Endodermal cell (in vitro differentiated cells): ENCODE measurements around the gene COL1A1. TPM values are rescaled to one million over a fixed set of nuclear protein-coding genes. Genes with fewer than 3 reads are reported as not detected.

Experiments
- DNase-seq: peaks from one replicate; pipeline ENCODE4 v3.0.0-alpha.2; 2017
- H3K27ac ChIP-seq: 2 replicates; pipeline ENCODE4 v1.5.1; 2013; ENCODE audit warnings: mild to moderate bottlenecking, low read depth, low read length, moderate library complexity
- H3K27me3 ChIP-seq: 2 replicates; pipeline ENCODE4 v1.6.1; 2013; ENCODE audit warnings: mild to moderate bottlenecking, low read length, moderate library complexity; ENCODE audit not compliant: insufficient read depth, control insufficient read depth, poor library complexity, severe bottlenecking
- H3K36me3 ChIP-seq: 2 replicates; pipeline ENCODE4 v1.7.0; 2013; ENCODE audit warnings: mild to moderate bottlenecking, low read length, moderate library complexity; ENCODE audit not compliant: control insufficient read depth, insufficient read depth
- H3K4me1 ChIP-seq: one replicate; pipeline ENCODE4 v1.7.0; 2013; ENCODE audit warnings: low read length; ENCODE audit not compliant: control insufficient read depth, insufficient read depth
- H3K4me3 ChIP-seq: 2 replicates; pipeline ENCODE4 v1.5.1; 2013; ENCODE audit warnings: mild to moderate bottlenecking, low read length, moderate library complexity
- H3K9ac ChIP-seq: 2 replicates; pipeline ENCODE4 v1.6.1; 2013; ENCODE audit warnings: mild to moderate bottlenecking, low read length, moderate library complexity; ENCODE audit not compliant: poor library complexity, severe bottlenecking; ENCODE audit errors: extremely low read depth
- H3K9me3 ChIP-seq: 2 replicates; pipeline ENCODE4 v1.6.1; 2013; ENCODE audit warnings: mild to moderate bottlenecking, low read length, moderate library complexity; ENCODE audit not compliant: control insufficient read depth
- H3K27ac Mint-ChIP-seq: 2 replicates; pipeline ENCODE4 v1.8.0; 2020; ENCODE audit warnings: mixed read lengths
- H3K27me3 Mint-ChIP-seq: 2 replicates; pipeline ENCODE4 v1.8.0; 2021; ENCODE audit warnings: mild to moderate bottlenecking, mixed read lengths; ENCODE audit not compliant: insufficient read depth
- H3K36me3 Mint-ChIP-seq: 2 replicates; pipeline ENCODE4 v1.8.0; 2020; ENCODE audit warnings: low read depth, mixed read lengths
- H3K4me1 Mint-ChIP-seq: 2 replicates; pipeline ENCODE4 v1.8.0; 2020; ENCODE audit warnings: mixed read lengths
- H3K4me3 Mint-ChIP-seq: 2 replicates; pipeline ENCODE4 v1.8.0; 2020; ENCODE audit warnings: mild to moderate bottlenecking, moderate library complexity, mixed read lengths
- H3K9me3 Mint-ChIP-seq: 2 replicates; pipeline ENCODE4 v1.8.0; 2020; ENCODE audit warnings: mild to moderate bottlenecking, mixed read lengths
- WGBS, 2 experiments: methylation state at CpG; one replicate each; pipeline versions ENCODE4 v1.1.5 to v1.1.7; 2013; ENCODE audit warnings: missing lambda C conversion rate in 2 of 2, mixed read lengths in 1 of 2; ENCODE audit not compliant: insufficient coverage in 1 of 2, insufficient read length in 1 of 2; 5-methylcytosine and 5-hydroxymethylcytosine counted together
- total RNA-seq, 2 donors: library from RNA; stranded (reverse); fragmentation: NEBNext Ultra II Directional in 1 of 2; extraction: Animal tissue kit (Norgen Biotek cat#: 25700) in 1 of 2; gene quantifications; 2 replicates in 1 of 2; 3 replicates in 1 of 2; pipeline ENCODE4 v1.2.1, GENCODE V29; 2021
- TF ChIP-seq, protein P1 (sequence below): fragments of 200-600 bp; sonication (generic); conservative IDR thresholded peaks from 2 replicates; pipeline ENCODE4 v1.5.0; 2021; ENCODE audit warnings: antibody characterized with exemption, mild to moderate bottlenecking

COL1A1 gene
- total RNA-seq, 2 donors from 2014 or later, result 62.2 to 85.6 TPM

GRCh38 chr17:50209472-50210239 lies 8.2 kb upstream of the COL1A1 start:
- H3K4me3 Mint-ChIP-seq, result peak overlapping the region; percentile 30
- no peak overlapping the region for H3K4me3 ChIP-seq
- DNase-seq, result peak; percentile 97

GRCh38 chr17:50209133-50209471 lies 7.7 kb upstream of the COL1A1 start:
- Mint-ChIP-seq H3K36me3 (no peaks in the 10 kb centered on the region), H3K27ac (peak overlapping the region; percentile 77), H3K4me3 (no peak overlapping the region), H3K27me3 (peaks cover 31% of the 10 kb centered on the region), H3K4me1 (peaks cover 66% of the 10 kb centered on the region), H3K9me3 (no peaks in the 10 kb centered on the region)
- H3K9me3 ChIP-seq, result no peaks in the 10 kb centered on the region
- 92 to 100% methylated on average over 1 to 6 of the region's 6 CpGs for WGBS, 2 experiments
- H3K9ac ChIP-seq, result no peak overlapping the region
- H3K27me3 ChIP-seq, result no peaks in the 10 kb centered on the region
- H3K4me3 ChIP-seq, result no peak overlapping the region
- H3K36me3 ChIP-seq, result no peaks in the 10 kb centered on the region
- H3K4me1 ChIP-seq, result peaks cover 24% of the 10 kb centered on the region
- TF ChIP-seq, protein P1, sequence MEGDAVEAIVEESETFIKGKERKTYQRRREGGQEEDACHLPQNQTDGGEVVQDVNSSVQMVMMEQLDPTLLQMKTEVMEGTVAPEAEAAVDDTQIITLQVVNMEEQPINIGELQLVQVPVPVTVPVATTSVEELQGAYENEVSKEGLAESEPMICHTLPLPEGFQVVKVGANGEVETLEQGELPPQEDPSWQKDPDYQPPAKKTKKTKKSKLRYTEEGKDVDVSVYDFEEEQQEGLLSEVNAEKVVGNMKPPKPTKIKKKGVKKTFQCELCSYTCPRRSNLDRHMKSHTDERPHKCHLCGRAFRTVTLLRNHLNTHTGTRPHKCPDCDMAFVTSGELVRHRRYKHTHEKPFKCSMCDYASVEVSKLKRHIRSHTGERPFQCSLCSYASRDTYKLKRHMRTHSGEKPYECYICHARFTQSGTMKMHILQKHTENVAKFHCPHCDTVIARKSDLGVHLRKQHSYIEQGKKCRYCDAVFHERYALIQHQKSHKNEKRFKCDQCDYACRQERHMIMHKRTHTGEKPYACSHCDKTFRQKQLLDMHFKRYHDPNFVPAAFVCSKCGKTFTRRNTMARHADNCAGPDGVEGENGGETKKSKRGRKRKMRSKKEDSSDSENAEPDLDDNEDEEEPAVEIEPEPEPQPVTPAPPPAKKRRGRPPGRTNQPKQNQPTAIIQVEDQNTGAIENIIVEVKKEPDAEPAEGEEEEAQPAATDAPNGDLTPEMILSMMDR, result no peak
- H3K27ac ChIP-seq, result no peak overlapping the region
- no peak for DNase-seq

More at GRCh38 chr17:50209472-50210239, 8.2 kb upstream of the COL1A1 start:
- H3K36me3 Mint-ChIP-seq, result no peaks in the 10 kb centered on the region
- Histone ChIP-seq H3K4me1 (peaks cover 24% of the 10 kb centered on the region), H3K36me3 (no peaks in the 10 kb centered on the region), H3K27me3 (no peaks in the 10 kb centered on the region), H3K27ac (peak overlapping the region; percentile 78), H3K9me3 (no peaks in the 10 kb centered on the region), H3K9ac (peak overlapping the region; percentile 34)
- peaks cover 26% of the 10 kb centered on the region for H3K27me3 Mint-ChIP-seq
- H3K9me3 Mint-ChIP-seq, result no peaks in the 10 kb centered on the region
- WGBS, 2 experiments, result 60 to 67% methylated on average over 6 to 16 of the region's 16 CpGs
- TF ChIP-seq, protein P1, result no peak
- peak overlapping the region; percentile 89 for H3K27ac Mint-ChIP-seq
- peaks cover 69% of the 10 kb centered on the region for H3K4me1 Mint-ChIP-seq

DNA sequence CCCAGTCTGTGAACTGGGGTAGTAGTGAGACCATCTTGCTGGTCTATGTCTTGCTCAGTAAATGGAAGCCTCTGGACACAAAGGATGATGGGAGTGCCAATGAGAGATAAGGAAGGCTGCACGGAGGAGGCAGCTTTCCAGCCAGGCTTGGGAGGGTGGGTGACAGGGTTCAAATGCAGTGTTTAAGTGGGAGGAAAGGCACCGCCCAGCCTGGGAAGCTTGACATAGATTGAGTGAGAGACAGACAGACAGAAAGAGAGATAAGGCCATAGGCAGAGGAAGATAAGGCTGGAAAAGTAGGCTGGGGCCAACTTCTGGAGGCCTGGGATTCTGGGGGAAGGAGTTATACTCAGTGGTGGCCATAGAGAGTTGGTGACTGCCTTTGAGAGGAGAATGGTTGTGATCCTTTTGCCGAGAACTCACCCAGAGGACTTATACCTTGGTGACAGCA lies 7.2 kb upstream of the COL1A1 start:
- 79 to 88% methylated on average over 3 of the region's 3 CpGs for WGBS, 2 experiments
- H3K4me1 Mint-ChIP-seq, result peaks cover 65% of the 10 kb centered on the region
- H3K36me3 ChIP-seq, result no peaks in the 10 kb centered on the region
- H3K36me3 Mint-ChIP-seq, result no peaks in the 10 kb centered on the region
- no peak overlapping the region for H3K4me3 ChIP-seq
- no peak overlapping the region for H3K4me3 Mint-ChIP-seq
- H3K4me1 ChIP-seq, result peaks cover 24% of the 10 kb centered on the region
- DNase-seq, result peak; percentile 72
- no peaks in the 10 kb centered on the region for H3K27me3 ChIP-seq
- TF ChIP-seq, protein P1, result no peak
- peak overlapping the region; percentile 77 for H3K27ac Mint-ChIP-seq
- no peaks in the 10 kb centered on the region for H3K9me3 Mint-ChIP-seq
- H3K9me3 ChIP-seq, result no peaks in the 10 kb centered on the region
- no peak overlapping the region for H3K27ac ChIP-seq
- H3K9ac ChIP-seq, result no peak overlapping the region
- peaks cover 36% of the 10 kb centered on the region for H3K27me3 Mint-ChIP-seq
